HL-60 (cell line): ENCODE results near the gene CYSTM1.

ENCODE experiments used
- CTCF ChIP-seq: IDR thresholded peaks from one replicate; pipeline ENCODE4 v1.5.1; 2011; ENCODE audit warnings: low read length, control low read depth, inconsistent platforms; ENCODE audit not compliant: insufficient read depth
- TF ChIP-seq, protein P1 (sequence below): IDR thresholded peaks from 2 replicates; pipeline ENCODE4 v1.6.1; 2012; ENCODE audit warnings: low read depth; ENCODE audit not compliant: insufficient replicate concordance

DNA sequence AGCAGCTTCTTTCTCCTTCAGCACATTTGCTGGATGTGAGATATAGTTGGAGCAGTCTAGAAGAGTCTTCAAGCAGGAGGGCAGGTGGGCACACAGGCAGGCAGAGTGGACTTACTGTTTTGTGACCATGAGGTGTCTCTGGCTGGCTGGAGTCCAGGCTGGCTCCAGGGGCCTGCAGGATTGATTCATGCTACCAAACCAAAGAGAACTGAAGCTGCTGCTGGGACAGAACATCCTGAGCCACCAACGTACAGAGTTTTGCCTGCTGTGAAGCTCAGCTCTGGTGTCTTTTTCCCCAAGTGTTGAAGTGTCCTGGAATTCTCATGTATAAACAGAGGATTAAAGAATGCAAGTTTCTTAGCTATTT lies 45.7 kb downstream of the CYSTM1 start:
- no peak for TF ChIP-seq CTCF
- TF ChIP-seq, protein P1, sequence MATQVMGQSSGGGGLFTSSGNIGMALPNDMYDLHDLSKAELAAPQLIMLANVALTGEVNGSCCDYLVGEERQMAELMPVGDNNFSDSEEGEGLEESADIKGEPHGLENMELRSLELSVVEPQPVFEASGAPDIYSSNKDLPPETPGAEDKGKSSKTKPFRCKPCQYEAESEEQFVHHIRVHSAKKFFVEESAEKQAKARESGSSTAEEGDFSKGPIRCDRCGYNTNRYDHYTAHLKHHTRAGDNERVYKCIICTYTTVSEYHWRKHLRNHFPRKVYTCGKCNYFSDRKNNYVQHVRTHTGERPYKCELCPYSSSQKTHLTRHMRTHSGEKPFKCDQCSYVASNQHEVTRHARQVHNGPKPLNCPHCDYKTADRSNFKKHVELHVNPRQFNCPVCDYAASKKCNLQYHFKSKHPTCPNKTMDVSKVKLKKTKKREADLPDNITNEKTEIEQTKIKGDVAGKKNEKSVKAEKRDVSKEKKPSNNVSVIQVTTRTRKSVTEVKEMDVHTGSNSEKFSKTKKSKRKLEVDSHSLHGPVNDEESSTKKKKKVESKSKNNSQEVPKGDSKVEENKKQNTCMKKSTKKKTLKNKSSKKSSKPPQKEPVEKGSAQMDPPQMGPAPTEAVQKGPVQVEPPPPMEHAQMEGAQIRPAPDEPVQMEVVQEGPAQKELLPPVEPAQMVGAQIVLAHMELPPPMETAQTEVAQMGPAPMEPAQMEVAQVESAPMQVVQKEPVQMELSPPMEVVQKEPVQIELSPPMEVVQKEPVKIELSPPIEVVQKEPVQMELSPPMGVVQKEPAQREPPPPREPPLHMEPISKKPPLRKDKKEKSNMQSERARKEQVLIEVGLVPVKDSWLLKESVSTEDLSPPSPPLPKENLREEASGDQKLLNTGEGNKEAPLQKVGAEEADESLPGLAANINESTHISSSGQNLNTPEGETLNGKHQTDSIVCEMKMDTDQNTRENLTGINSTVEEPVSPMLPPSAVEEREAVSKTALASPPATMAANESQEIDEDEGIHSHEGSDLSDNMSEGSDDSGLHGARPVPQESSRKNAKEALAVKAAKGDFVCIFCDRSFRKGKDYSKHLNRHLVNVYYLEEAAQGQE: no peak
